SK-N-SH (cell line): ENCODE measurements around the gene LMBR1.

Source experiments
- ELF1 ChIP-seq: IDR thresholded peaks from 2 replicates; pipeline ENCODE4 v1.4.0; 2012
- EP300 ChIP-seq, 2 experiments: IDR thresholded peaks; 2 replicates each; pipeline versions ENCODE4 v1.4.0 to v1.6.1; 2012; ENCODE audit warnings: borderline replicate concordance in 1 of 2, low read depth in 1 of 2, low read length in 1 of 2
- JUND ChIP-seq: IDR thresholded peaks from 2 replicates; pipeline ENCODE4 v1.4.0; 2012
- MXI1 ChIP-seq: IDR thresholded peaks from 2 replicates; pipeline ENCODE4 v1.6.1; 2012; ENCODE audit warnings: mild to moderate bottlenecking, low read depth, low read length, improper control_type of control experiment
- POLR2AphosphoS5 ChIP-seq: IDR thresholded peaks from 2 replicates; pipeline ENCODE4 v1.6.1; 2012; ENCODE audit warnings: low read depth, low read length
- YY1 ChIP-seq: IDR thresholded peaks from 2 replicates; pipeline ENCODE4 v1.4.0; 2012; ENCODE audit warnings: low read depth, mild to moderate bottlenecking
- TF ChIP-seq, protein P1 (sequence below): fragments of 200-600 bp; sonication (generic); IDR thresholded peaks from 2 replicates; pipeline ENCODE4 v1.6.1; 2017; ENCODE audit warnings: antibody characterized with exemption, mild to moderate bottlenecking, moderate library complexity
- TF ChIP-seq, protein P2 (sequence below): IDR thresholded peaks from 2 replicates; pipeline ENCODE4 v1.6.1; 2012; ENCODE audit warnings: mild to moderate bottlenecking, low read depth, low read length, moderate library complexity
- TF ChIP-seq, protein P3 (sequence below): fragments of 150-350 bp; IDR thresholded peaks from 2 replicates; pipeline ENCODE4 v1.6.1; 2017; ENCODE audit warnings: antibody characterized with exemption, low read length, low read depth, borderline replicate concordance
- TF ChIP-seq, protein P4 (sequence below): IDR thresholded peaks from 2 replicates; pipeline ENCODE4 v1.4.0; 2012; ENCODE audit warnings: low read depth

DNA sequence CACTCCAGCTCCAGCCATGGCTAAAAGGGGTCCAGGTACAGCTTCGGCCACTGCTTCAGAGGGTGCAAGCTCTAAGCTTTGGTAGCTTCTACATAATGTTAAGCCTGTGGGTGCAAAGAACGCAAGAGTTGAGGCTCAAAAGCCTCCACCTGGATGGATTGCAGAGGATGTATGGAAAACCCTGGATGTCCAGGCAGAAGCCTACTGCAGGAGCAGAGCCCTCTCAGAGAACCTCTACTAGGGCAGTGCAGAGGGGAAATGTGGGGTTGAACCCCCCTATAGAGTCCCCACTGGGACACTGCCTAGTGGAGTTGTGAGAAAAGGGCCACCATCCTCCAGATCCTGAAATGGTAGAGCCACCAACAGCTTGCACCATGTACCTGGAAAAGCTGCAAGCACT, 263.1 kb downstream of the LMBR1 start:
- TF ChIP-seq MXI1 (no peak), POLR2AphosphoS5 (no peak), ELF1 (no peak), EP300 (IDR thresholded peaks at IDR 0.05; ENCODE audit: borderline replicate concordance in 1 of 2, low read depth in 1 of 2, low read length in 1 of 2) (no peak), YY1 (no peak), JUND (no peak)
- TF ChIP-seq, protein P1, sequence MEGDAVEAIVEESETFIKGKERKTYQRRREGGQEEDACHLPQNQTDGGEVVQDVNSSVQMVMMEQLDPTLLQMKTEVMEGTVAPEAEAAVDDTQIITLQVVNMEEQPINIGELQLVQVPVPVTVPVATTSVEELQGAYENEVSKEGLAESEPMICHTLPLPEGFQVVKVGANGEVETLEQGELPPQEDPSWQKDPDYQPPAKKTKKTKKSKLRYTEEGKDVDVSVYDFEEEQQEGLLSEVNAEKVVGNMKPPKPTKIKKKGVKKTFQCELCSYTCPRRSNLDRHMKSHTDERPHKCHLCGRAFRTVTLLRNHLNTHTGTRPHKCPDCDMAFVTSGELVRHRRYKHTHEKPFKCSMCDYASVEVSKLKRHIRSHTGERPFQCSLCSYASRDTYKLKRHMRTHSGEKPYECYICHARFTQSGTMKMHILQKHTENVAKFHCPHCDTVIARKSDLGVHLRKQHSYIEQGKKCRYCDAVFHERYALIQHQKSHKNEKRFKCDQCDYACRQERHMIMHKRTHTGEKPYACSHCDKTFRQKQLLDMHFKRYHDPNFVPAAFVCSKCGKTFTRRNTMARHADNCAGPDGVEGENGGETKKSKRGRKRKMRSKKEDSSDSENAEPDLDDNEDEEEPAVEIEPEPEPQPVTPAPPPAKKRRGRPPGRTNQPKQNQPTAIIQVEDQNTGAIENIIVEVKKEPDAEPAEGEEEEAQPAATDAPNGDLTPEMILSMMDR: no peak
- TF ChIP-seq, protein P2, sequence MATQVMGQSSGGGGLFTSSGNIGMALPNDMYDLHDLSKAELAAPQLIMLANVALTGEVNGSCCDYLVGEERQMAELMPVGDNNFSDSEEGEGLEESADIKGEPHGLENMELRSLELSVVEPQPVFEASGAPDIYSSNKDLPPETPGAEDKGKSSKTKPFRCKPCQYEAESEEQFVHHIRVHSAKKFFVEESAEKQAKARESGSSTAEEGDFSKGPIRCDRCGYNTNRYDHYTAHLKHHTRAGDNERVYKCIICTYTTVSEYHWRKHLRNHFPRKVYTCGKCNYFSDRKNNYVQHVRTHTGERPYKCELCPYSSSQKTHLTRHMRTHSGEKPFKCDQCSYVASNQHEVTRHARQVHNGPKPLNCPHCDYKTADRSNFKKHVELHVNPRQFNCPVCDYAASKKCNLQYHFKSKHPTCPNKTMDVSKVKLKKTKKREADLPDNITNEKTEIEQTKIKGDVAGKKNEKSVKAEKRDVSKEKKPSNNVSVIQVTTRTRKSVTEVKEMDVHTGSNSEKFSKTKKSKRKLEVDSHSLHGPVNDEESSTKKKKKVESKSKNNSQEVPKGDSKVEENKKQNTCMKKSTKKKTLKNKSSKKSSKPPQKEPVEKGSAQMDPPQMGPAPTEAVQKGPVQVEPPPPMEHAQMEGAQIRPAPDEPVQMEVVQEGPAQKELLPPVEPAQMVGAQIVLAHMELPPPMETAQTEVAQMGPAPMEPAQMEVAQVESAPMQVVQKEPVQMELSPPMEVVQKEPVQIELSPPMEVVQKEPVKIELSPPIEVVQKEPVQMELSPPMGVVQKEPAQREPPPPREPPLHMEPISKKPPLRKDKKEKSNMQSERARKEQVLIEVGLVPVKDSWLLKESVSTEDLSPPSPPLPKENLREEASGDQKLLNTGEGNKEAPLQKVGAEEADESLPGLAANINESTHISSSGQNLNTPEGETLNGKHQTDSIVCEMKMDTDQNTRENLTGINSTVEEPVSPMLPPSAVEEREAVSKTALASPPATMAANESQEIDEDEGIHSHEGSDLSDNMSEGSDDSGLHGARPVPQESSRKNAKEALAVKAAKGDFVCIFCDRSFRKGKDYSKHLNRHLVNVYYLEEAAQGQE: no peak
- TF ChIP-seq, protein P3, sequence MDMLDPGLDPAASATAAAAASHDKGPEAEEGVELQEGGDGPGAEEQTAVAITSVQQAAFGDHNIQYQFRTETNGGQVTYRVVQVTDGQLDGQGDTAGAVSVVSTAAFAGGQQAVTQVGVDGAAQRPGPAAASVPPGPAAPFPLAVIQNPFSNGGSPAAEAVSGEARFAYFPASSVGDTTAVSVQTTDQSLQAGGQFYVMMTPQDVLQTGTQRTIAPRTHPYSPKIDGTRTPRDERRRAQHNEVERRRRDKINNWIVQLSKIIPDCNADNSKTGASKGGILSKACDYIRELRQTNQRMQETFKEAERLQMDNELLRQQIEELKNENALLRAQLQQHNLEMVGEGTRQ: no peak
- TF ChIP-seq, protein P4, sequence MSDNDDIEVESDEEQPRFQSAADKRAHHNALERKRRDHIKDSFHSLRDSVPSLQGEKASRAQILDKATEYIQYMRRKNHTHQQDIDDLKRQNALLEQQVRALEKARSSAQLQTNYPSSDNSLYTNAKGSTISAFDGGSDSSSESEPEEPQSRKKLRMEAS: no peak
